Measurements from ENCODE around the gene DES.

DNA sequence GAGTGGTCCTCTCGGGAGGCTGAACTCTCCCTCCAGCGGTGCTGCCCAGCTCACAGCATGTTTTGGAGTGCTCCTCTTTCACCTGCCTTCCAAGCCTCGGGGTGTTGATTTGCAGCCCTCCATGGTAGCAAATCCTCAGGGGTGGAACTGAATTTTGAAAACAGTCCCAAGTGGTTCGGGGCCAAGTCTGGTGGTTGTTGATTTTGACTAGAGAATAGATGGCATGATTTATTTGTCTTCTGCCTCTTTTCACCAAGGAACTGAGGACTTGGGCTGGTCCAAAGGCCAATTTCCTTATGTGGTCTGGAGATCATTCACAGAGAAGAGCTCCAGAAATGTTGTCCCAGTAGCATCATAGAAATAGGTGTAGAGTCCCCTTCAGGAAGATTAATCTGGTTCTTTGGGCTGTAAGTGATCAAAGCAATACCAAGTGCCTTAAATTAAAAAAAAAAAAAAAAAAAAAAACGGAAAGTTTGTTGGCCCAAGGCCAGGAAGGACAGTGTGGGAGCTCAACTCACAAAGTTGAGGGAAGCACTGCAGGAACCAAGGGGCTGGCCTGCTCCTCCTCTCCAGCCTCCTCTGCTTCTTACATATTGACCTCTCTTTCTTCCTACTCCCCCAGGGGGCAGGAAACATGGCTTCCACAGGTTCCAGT lies 2.5 kb upstream of the DES start:
- no peak for TF ChIP-seq EZH2 (IDR thresholded peaks at IDR 0.05)
- no peak for TF ChIP-seq EZH2phosphoT487 (IDR thresholded peaks at IDR 0.05)
